ENCODE data around the gene PPP1R9A. TPM values are rescaled to one million over a fixed set of nuclear protein-coding genes. Genes with fewer than 3 reads are reported as not detected.

PPP1R9A gene
- total and polyA plus RNA-seq, 2 donors from 2014 or later: 2.6 to 25.7 TPM

DNA sequence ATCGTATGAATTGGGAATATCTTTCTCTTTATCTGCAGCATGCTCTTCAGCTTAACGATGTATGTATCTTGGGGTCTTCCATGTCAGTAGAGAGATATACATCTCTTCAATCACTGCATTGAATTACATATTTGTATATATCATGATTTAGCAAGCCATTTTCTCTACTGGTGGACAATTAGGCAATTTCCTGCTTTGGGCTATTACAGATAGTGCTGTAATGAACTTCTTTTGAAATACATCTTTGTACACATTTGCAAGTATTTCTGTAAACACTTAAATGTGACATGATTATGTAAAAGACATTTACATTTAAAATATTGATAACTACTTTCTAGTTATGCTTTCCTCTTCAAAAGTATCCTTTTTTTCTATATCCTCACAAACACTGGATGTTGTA lies 199.0 kb downstream of the PPP1R9A start:
- no peaks in the 10 kb centered on the region for H3K36me3 ChIP-seq (ENCODE audit: control insufficient read depth in 2 of 3, insufficient read depth in 3 of 3, low read length in 3 of 3)
- DNase-seq (no peak), FAIRE-seq (no peak)
- no peaks in the 10 kb centered on the region for H3K4me1 ChIP-seq (ENCODE audit: control insufficient read depth in 2 of 3, insufficient read depth in 2 of 3, low read depth in 1 of 3, low read length in 3 of 3)
- intact Hi-C loops (cut with DNase I): no loop called here
- no peak overlapping the region for H3K9ac ChIP-seq (ENCODE audit: low read length in 3 of 3)
- H3K27me3 ChIP-seq (ENCODE audit: control insufficient read depth, insufficient read depth, low read length): no peaks in the 10 kb centered on the region
- H3K4me3 ChIP-seq (ENCODE audit: low read length in 3 of 3): no peak overlapping the region
- TF ChIP-seq, protein P1, sequence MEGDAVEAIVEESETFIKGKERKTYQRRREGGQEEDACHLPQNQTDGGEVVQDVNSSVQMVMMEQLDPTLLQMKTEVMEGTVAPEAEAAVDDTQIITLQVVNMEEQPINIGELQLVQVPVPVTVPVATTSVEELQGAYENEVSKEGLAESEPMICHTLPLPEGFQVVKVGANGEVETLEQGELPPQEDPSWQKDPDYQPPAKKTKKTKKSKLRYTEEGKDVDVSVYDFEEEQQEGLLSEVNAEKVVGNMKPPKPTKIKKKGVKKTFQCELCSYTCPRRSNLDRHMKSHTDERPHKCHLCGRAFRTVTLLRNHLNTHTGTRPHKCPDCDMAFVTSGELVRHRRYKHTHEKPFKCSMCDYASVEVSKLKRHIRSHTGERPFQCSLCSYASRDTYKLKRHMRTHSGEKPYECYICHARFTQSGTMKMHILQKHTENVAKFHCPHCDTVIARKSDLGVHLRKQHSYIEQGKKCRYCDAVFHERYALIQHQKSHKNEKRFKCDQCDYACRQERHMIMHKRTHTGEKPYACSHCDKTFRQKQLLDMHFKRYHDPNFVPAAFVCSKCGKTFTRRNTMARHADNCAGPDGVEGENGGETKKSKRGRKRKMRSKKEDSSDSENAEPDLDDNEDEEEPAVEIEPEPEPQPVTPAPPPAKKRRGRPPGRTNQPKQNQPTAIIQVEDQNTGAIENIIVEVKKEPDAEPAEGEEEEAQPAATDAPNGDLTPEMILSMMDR (IDR thresholded peaks at IDR 0.05; ENCODE audit: borderline replicate concordance, extremely low read depth, insufficient read depth): no peak
- no peaks in the 10 kb centered on the region for H3K9me3 ChIP-seq (ENCODE audit: control insufficient read depth in 2 of 3, insufficient read depth in 1 of 3, low read length in 3 of 3)
- no peak overlapping the region for H3K27ac ChIP-seq (ENCODE audit: low read depth in 2 of 2, low read length in 2 of 2)

DNA sequence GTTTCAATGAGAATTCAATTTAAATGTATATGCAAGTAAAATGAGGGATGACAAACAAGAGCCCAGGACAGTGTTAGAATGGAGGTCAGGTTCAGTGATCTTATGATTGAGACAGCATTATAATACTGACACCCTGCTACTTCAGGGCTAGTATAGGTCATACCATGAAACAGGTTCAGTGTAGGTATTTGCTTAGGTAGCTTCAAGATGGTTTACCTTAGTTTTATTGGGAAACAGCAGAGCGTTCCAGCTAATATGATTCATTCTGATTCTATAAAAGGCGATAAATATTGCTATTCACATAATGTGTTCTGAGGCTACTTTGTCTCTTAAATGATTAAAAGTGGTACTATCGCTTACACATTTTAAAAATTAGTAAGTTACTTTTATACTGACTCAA lies 203.3 kb downstream of the PPP1R9A start:
- FAIRE-seq (no peak), DNase-seq (no peak)
- intact Hi-C loops (cut with DNase I): no loop called here
- Histone ChIP-seq H3K4me3 (ENCODE audit: low read length in 3 of 3) (no peak overlapping the region), H3K27me3 (ENCODE audit: control insufficient read depth, insufficient read depth, low read length) (no peaks in the 10 kb centered on the region), H3K4me1 (ENCODE audit: control insufficient read depth in 2 of 3, insufficient read depth in 2 of 3, low read depth in 1 of 3, low read length in 3 of 3) (no peaks in the 10 kb centered on the region), H3K9me3 (ENCODE audit: control insufficient read depth in 2 of 3, insufficient read depth in 1 of 3, low read length in 3 of 3) (no peaks in the 10 kb centered on the region), H3K36me3 (ENCODE audit: control insufficient read depth in 2 of 3, insufficient read depth in 3 of 3, low read length in 3 of 3) (no peaks in the 10 kb centered on the region), H3K27ac (ENCODE audit: low read depth in 2 of 2, low read length in 2 of 2) (no peak overlapping the region), H3K9ac (ENCODE audit: low read length in 3 of 3) (no peak overlapping the region)
- TF ChIP-seq, protein P1 (IDR thresholded peaks at IDR 0.05; ENCODE audit: borderline replicate concordance, extremely low read depth, insufficient read depth): no peak

DNA sequence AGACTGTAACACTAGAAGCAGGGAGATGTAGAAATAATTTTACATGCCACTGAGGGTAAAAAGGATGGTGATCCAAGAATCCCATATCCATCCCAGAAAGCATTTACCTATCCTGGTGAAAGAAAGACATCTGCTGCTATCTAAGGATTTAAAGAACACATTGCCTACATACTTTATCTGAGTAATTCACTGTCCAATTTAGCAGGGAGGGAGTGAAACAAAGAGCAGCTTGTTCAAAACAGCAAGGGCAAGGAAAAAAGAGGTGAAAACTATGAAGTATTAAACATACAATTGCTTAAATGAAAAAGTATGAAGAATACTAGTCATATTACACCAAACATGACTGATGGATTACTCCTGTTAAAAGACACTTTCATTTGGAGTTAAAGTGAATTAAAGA lies 206.2 kb downstream of the PPP1R9A start:
- TF ChIP-seq, protein P1 (IDR thresholded peaks at IDR 0.05; ENCODE audit: borderline replicate concordance, extremely low read depth, insufficient read depth): no peak
- H3K36me3 ChIP-seq (ENCODE audit: control insufficient read depth in 2 of 3, insufficient read depth in 3 of 3, low read length in 3 of 3): no peaks in the 10 kb centered on the region
- no peak for FAIRE-seq
- no peak overlapping the region for H3K9ac ChIP-seq (ENCODE audit: low read length in 3 of 3)
- no peaks in the 10 kb centered on the region for H3K4me1 ChIP-seq (ENCODE audit: control insufficient read depth in 2 of 3, insufficient read depth in 2 of 3, low read depth in 1 of 3, low read length in 3 of 3)
- intact Hi-C loops (cut with DNase I): no loop called here
- H3K9me3 ChIP-seq (ENCODE audit: control insufficient read depth in 2 of 3, insufficient read depth in 1 of 3, low read length in 3 of 3): no peaks in the 10 kb centered on the region
- no peak overlapping the region for H3K4me3 ChIP-seq (ENCODE audit: low read length in 3 of 3)
- no peak for DNase-seq
- H3K27me3 ChIP-seq (ENCODE audit: control insufficient read depth, insufficient read depth, low read length): no peaks in the 10 kb centered on the region
- H3K27ac ChIP-seq (ENCODE audit: low read depth in 2 of 2, low read length in 2 of 2): no peak overlapping the region

DNA sequence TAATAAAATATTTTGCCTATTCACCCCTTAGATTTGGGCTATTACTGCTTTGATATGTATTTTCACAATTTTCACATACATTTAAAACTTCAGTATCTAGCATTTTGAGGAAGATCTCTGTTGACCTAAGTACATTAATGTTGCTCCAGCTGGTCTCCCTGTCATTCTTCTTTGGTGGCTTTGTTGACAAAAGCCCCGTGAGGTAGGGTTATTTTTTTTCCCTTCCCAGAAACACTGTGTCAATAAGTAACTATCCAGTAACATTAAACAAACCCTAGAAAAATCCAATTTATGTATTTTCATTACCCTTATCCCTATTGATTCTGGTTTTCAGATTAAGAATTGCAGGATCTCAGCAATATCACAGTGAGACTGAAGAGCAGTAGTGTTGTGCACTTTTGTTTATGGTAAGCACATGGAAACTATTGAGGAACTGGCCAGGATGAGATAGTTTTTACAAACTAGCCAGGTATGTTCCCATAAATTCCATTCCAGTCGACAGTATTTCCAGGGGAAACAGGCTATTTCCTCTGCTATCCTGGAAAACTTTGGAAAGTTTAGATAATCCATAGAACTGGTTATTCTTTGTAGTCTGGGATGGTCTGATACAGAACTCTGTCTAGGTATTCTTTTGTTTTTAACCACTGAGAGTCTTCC lies 218.8 kb downstream of the PPP1R9A start:
- DNase-seq (no peak), FAIRE-seq (no peak)
- Histone ChIP-seq H3K4me1 (ENCODE audit: control insufficient read depth in 2 of 3, insufficient read depth in 2 of 3, low read depth in 1 of 3, low read length in 3 of 3) (no peaks in the 10 kb centered on the region), H3K9ac (ENCODE audit: low read length in 3 of 3) (no peak overlapping the region), H3K36me3 (ENCODE audit: control insufficient read depth in 2 of 3, insufficient read depth in 3 of 3, low read length in 3 of 3) (no peaks in the 10 kb centered on the region), H3K27me3 (ENCODE audit: control insufficient read depth, insufficient read depth, low read length) (no peaks in the 10 kb centered on the region), H3K9me3 (ENCODE audit: control insufficient read depth in 2 of 3, insufficient read depth in 1 of 3, low read length in 3 of 3) (no peaks in the 10 kb centered on the region), H3K27ac (ENCODE audit: low read depth in 2 of 2, low read length in 2 of 2) (no peak overlapping the region), H3K4me3 (ENCODE audit: low read length in 3 of 3) (no peak overlapping the region)
- intact Hi-C loops (cut with DNase I): no loop called here
- TF ChIP-seq, protein P1 (IDR thresholded peaks at IDR 0.05; ENCODE audit: borderline replicate concordance, extremely low read depth, insufficient read depth): no peak
